ENCODE measurements around the gene VWA1. TPM values are rescaled to one million over a fixed set of nuclear protein-coding genes. Genes with fewer than 3 reads are reported as not detected.
A peak's percentile ranks its signal among the peaks of the same experiment; 100 is the strongest.
"Not testable (repeated sequence)": the region's sequence is repeated elsewhere in the genome, so short reads cannot be mapped to it uniquely, and the experiment has no call there.

Gene VWA1
- total RNA-seq, 5 donors from 2014 or later (not counting 1 experiment from before 2014, with no cell fraction given): 0.15 to 0.54 (median 0.26) TPM; not detected in 2

DNA sequence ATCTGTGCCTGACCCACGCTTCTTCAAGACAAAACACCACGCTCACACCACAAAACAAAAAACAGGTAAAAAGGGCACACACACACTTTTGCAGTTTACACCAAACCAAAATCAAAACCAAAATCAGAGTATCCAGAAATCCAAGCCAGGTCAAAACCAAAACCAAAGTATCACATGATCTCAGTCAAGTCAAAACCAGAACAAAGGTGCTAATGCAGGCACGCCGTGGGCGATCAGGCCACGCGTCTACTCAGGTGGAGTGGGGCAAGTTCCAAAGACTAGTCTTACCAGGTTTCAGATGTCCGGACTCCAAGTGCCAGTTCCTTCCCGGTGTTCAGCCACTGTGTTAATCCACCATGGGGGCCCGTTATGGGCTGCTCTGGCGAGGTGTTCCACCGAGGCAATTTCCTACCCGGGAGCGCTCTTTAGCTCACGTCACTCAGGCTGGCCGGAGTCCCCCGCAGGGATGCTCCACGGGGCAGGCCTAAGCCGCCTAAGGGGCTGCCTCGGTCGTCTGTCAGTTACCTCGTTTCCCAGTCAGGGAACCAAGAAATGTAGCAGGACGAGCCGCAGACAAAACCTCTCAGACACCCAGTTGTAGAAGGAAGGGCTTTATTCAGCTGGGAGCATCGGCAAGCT lies 17.5 kb upstream of the VWA1 start:
- POLR2A ChIA-PET, CTCF ChIA-PET, H3K27ac Mint-ChIP-seq: not testable (repeated sequence)

DNA sequence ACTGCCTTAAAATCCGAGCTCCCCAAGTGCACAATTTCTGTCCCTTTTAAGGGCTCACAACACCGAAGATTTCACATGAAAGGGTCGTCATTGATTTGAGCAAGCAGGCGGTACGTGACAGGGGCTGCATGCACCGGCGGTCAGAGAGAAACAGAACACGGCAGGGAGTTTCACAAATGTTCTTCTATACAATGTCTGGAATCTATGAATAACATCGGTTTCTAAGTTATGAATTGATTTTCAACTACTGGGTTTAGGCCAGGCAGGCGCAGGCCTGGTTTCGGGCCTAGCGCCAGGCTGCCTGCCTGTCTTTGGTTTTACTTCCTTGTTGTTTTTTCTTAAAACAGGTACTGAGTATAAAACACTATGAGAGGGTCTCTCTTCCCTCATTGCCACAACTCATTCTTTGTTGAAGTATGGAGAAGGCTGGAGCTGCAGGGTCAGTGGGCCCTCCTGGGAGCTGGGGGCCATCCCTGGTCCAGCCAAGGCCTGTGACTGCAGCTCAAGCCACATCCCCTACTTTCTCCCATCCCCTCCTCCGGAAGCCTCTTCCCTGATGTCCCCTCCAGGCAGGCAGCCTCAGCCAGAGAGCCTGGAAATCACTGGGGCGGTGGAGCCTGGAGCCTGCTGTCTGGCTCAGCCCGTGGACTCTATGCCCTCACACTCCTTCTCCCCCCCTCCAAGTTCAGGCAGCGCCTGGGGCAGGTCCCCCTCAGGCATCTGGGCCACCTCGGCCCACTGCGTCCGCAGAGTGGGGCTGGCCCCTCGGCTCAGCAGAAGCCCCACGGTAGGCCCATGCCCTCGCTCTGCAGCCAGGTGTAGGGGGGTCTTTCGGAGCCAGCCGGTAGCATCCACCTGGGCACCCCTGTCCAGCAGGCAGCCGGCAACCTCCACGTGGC lies 16.8 kb upstream of the VWA1 start:
- Histone ChIP-seq H3K27ac (ENCODE audit: low read length) (no peak overlapping the region), H3K36me3 (ENCODE audit: control insufficient read depth in 2 of 2, extremely low read depth in 1 of 2, insufficient read depth in 1 of 2, low read length in 1 of 2) (no peaks in the 10 kb centered on the region), H3K4me1 (ENCODE audit: control insufficient read depth in 1 of 2, extremely low read depth in 1 of 2, insufficient read depth in 2 of 2, low read length in 2 of 2) (peaks cover 0 to 4% of the 10 kb centered on the region in 2 experiments), H3K9me3 (no peaks in the 10 kb centered on the region), H3K4me3 (ENCODE audit: control insufficient read depth in 1 of 2, extremely low read depth in 1 of 2, low read length in 1 of 2) (no peak overlapping the region), H3K27me3 (replicated peaks in 1 of 2; ENCODE audit: control insufficient read depth in 2 of 2, extremely low read depth in 1 of 2, insufficient read depth in 2 of 2, low read length in 1 of 2) (peaks cover 0 to 38% of the 10 kb centered on the region in 2 experiments)
- POLR2A ChIA-PET: no interaction called here
- H3K27ac Mint-ChIP-seq: no peak overlapping the region
- DNase-seq (no peak), ATAC-seq (replicated peaks in 1 of 4) (no peak)
- CTCF ChIA-PET: no interaction called here
- H3K4me1 Mint-ChIP-seq: peaks cover 0 to 2% (median 0%) of the 10 kb centered on the region in 3 donors
- no peaks in the 10 kb centered on the region for H3K9me3 Mint-ChIP-seq
- 90% methylated on average over 20 of the region's 26 CpGs for WGBS (ENCODE audit: insufficient coverage)
- peak overlapping the region in 1 of 3 donors; percentile 15 for H3K4me3 Mint-ChIP-seq
- H3K36me3 Mint-ChIP-seq: no peaks in the 10 kb centered on the region
- peaks cover 7 to 24% of the 10 kb centered on the region in 2 donors for H3K27me3 Mint-ChIP-seq

More for the DNA sequence above, 17.5 kb upstream of the VWA1 start:
- Mint-ChIP-seq H3K4me3 (peak overlapping the region in 1 of 3 donors; percentile 15), H3K27me3 (peaks cover 7 to 19% of the 10 kb centered on the region in 2 donors)
- not testable (repeated sequence) for H3K27ac ChIP-seq (ENCODE audit: low read length); DNase-seq; H3K4me1 ChIP-seq (ENCODE audit: control insufficient read depth in 1 of 2, extremely low read depth in 1 of 2, insufficient read depth in 2 of 2, low read length in 2 of 2); H3K36me3 ChIP-seq (ENCODE audit: control insufficient read depth in 2 of 2, extremely low read depth in 1 of 2, insufficient read depth in 1 of 2, low read length in 1 of 2); H3K9me3 Mint-ChIP-seq; H3K4me1 Mint-ChIP-seq; H3K9me3 ChIP-seq; H3K4me3 ChIP-seq (ENCODE audit: control insufficient read depth in 1 of 2, extremely low read depth in 1 of 2, low read length in 1 of 2); H3K36me3 Mint-ChIP-seq; ATAC-seq (replicated peaks in 1 of 4)
- H3K27me3 ChIP-seq (replicated peaks in 1 of 2; ENCODE audit: control insufficient read depth in 2 of 2, extremely low read depth in 1 of 2, insufficient read depth in 2 of 2, low read length in 1 of 2): peaks cover 0 to 32% of the 10 kb centered on the region in 2 experiments
- WGBS (ENCODE audit: insufficient coverage): 72% methylated on average over 14 of the region's 25 CpGs

DNA sequence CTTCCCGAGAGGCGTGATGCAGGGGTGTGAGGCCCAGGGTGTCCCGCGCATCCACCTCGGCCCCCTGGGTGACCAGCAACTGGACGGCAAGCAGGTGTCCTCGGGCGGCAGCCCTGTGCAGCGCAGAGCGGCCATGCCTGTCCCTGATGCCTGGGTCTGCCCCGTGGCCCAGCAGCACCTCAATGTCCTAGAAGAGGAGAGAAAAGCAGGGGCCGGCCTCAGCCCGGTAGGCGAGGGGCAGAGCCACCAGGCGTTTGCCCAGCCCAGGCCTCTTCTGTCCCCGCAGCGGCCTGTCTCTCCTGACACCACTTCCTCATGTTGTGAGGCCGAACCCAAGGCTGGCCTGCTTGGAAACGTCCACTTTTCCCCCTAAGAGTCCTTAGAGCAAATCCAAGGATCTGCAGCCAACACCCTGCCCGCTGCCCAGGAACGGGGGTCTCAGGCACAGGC lies 16.1 kb upstream of the VWA1 start:
- Histone ChIP-seq H3K4me1 (ENCODE audit: control insufficient read depth in 1 of 2, extremely low read depth in 1 of 2, insufficient read depth in 2 of 2, low read length in 2 of 2) (peaks cover 0 to 4% of the 10 kb centered on the region in 2 experiments), H3K27me3 (replicated peaks in 1 of 2; ENCODE audit: control insufficient read depth in 2 of 2, extremely low read depth in 1 of 2, insufficient read depth in 2 of 2, low read length in 1 of 2) (peaks cover 0 to 44% of the 10 kb centered on the region in 2 experiments), H3K4me3 (ENCODE audit: control insufficient read depth in 1 of 2, extremely low read depth in 1 of 2, low read length in 1 of 2) (no peak overlapping the region), H3K9me3 (no peaks in the 10 kb centered on the region), H3K36me3 (ENCODE audit: control insufficient read depth in 2 of 2, extremely low read depth in 1 of 2, insufficient read depth in 1 of 2, low read length in 1 of 2) (no peaks in the 10 kb centered on the region), H3K27ac (ENCODE audit: low read length) (no peak overlapping the region)
- 92% methylated on average over 14 of the region's 21 CpGs for WGBS (ENCODE audit: insufficient coverage)
- DNase-seq (no peak), ATAC-seq (replicated peaks in 1 of 4) (no peak)
- H3K4me3 Mint-ChIP-seq: no peak overlapping the region
- H3K27ac Mint-ChIP-seq: no peak overlapping the region
- peaks cover 0 to 2% (median 0%) of the 10 kb centered on the region in 3 donors for H3K4me1 Mint-ChIP-seq
- H3K9me3 Mint-ChIP-seq: no peaks in the 10 kb centered on the region
- POLR2A ChIA-PET: no interaction called here
- H3K27me3 Mint-ChIP-seq: peaks cover 7 to 24% of the 10 kb centered on the region in 2 donors
- no peaks in the 10 kb centered on the region for H3K36me3 Mint-ChIP-seq
- CTCF ChIA-PET: no interaction called here

DNA sequence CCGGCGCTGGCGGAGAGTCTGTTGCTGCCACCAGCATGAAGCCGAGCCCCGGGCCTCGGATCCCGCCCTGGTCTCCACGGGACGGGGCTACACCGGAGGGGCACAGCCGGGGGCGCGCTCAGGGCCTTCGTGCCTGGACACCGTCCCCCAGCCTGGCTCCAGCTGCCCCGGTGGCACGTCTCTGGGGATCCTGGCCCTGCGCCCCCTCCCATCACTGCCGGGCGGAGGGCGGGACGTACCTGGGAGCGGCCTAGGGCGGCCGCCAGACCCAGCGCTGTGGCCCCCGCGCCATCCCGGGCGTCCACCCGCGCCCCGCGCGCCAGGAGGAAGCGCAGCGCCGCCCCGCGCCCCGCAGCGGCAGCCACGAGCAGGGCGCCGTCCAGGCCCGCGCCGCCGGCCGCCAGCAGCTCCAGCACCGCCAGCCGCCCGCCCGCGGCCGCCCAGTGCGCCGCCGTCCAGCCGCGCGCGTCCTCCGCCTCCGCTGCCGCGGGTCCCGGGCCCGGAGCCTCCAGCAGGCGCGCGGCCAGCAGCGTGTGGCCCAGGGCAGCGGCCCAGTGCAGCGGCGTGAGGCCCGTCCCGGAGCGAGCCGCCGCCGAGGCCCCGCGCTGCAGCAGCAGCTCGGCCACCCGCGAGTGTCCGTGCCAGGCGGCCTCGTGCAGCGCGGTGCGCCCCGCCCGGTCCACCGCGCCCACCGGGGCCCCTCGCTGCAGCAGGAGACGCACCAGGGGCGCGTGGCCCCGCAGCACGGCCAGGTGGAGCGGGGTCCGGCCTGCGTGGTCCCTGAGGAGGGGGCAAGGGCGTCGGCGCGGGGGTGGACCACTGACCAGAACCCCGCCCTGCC lies 15.5 kb upstream of the VWA1 start:
- H3K4me3 ChIP-seq (ENCODE audit: control insufficient read depth in 1 of 2, extremely low read depth in 1 of 2, low read length in 1 of 2): no peak overlapping the region
- 21% methylated on average over 95 of the region's 112 CpGs for WGBS (ENCODE audit: insufficient coverage)
- H3K4me1 ChIP-seq (ENCODE audit: control insufficient read depth in 1 of 2, extremely low read depth in 1 of 2, insufficient read depth in 2 of 2, low read length in 2 of 2): peaks cover 0 to 4% of the 10 kb centered on the region in 2 experiments
- H3K9me3 ChIP-seq: no peaks in the 10 kb centered on the region
- ATAC-seq (replicated peaks in 1 of 4) (peak; percentile 55 to 80 (median 70)), DNase-seq (no peak)
- H3K27ac ChIP-seq (ENCODE audit: low read length): no peak overlapping the region
- POLR2A ChIA-PET: no interaction called here
- Mint-ChIP-seq H3K4me1 (peaks cover 0 to 2% (median 0%) of the 10 kb centered on the region in 3 donors), H3K4me3 (no peak overlapping the region), H3K27me3 (peaks cover 7 to 30% of the 10 kb centered on the region in 2 donors), H3K27ac (no peak overlapping the region), H3K36me3 (no peaks in the 10 kb centered on the region), H3K9me3 (no peaks in the 10 kb centered on the region)
- no peaks in the 10 kb centered on the region for H3K36me3 ChIP-seq (ENCODE audit: control insufficient read depth in 2 of 2, extremely low read depth in 1 of 2, insufficient read depth in 1 of 2, low read length in 1 of 2)
- CTCF ChIA-PET: no interaction called here
- H3K27me3 ChIP-seq (replicated peaks in 1 of 2; ENCODE audit: control insufficient read depth in 2 of 2, extremely low read depth in 1 of 2, insufficient read depth in 2 of 2, low read length in 1 of 2): peaks cover 0 to 51% of the 10 kb centered on the region in 2 experiments

- Histone ChIP-seq H3K4me1 (ENCODE audit: control insufficient read depth in 1 of 2, extremely low read depth in 1 of 2, insufficient read depth in 2 of 2, low read length in 2 of 2) (peaks cover 0 to 4% of the 10 kb centered on the region in 2 experiments), H3K27me3 (replicated peaks in 1 of 2; ENCODE audit: control insufficient read depth in 2 of 2, extremely low read depth in 1 of 2, insufficient read depth in 2 of 2, low read length in 1 of 2) (peaks cover 0 to 55% of the 10 kb centered on the region in 2 experiments), H3K9me3 (no peaks in the 10 kb centered on the region), H3K36me3 (ENCODE audit: control insufficient read depth in 2 of 2, extremely low read depth in 1 of 2, insufficient read depth in 1 of 2, low read length in 1 of 2) (no peaks in the 10 kb centered on the region), H3K27ac (ENCODE audit: low read length) (no peak overlapping the region), H3K4me3 (ENCODE audit: control insufficient read depth in 1 of 2, extremely low read depth in 1 of 2, low read length in 1 of 2) (no peak overlapping the region)
- POLR2A ChIA-PET: no interaction called here
- H3K4me3 Mint-ChIP-seq: peak overlapping the region in 1 of 3 donors; percentile 42
- ATAC-seq (replicated peaks in 1 of 4) (no peak), DNase-seq (no peak)
- H3K4me1 Mint-ChIP-seq: peaks cover 0 to 2% (median 0%) of the 10 kb centered on the region in 3 donors
- CTCF ChIA-PET: no interaction called here
- peaks cover 7 to 31% of the 10 kb centered on the region in 2 donors for H3K27me3 Mint-ChIP-seq
- no peak overlapping the region for H3K27ac Mint-ChIP-seq
- H3K9me3 Mint-ChIP-seq: no peaks in the 10 kb centered on the region
- H3K36me3 Mint-ChIP-seq: no peaks in the 10 kb centered on the region
- WGBS (ENCODE audit: insufficient coverage): 87% methylated on average over 7 of the region's 12 CpGs
These were observed 14.8 kb upstream of the VWA1 start for GRCh38 chr1:1420654-1421141.
